ENCODE measurements around the gene TMEM170B. TPM values are rescaled to one million over a fixed set of nuclear protein-coding genes. Genes with fewer than 3 reads are reported as not detected.

TMEM170B gene
- total RNA-seq, 1 experiment from 2014 or later: 3.5 TPM

DNA sequence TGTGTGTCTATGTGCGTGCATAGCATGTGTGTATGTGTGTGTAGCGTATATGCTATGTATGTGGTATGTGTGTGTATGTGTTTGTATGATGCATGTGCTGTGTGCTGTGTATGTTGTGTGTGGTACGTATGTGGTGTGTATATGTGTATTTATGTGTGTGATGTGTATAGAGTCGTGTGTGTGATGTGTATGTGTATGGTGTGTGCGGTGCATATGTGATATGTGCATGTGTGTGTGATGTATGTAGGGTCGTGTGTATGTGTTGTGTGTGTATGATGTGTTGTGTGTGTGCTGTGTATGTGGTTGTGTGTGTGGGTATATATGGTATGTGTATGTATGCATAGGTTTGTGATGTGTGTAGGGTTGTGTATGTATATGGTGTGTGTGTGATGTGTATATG, 46.6 kb upstream of the TMEM170B start:
- TF ChIP-seq RELA (CRISPR knock-in tag; IDR thresholded peaks at IDR 0.05; ENCODE audit: borderline replicate concordance) (no peak), TEAD1 (CRISPR knock-in tag; IDR thresholded peaks at IDR 0.05) (no peak), GRHL2 (CRISPR knock-in tag; IDR thresholded peaks at IDR 0.05; ENCODE audit: insufficient replicate concordance, severe bottlenecking) (no peak), RORB (CRISPR knock-in tag; IDR thresholded peaks at IDR 0.05) (no peak), HMGA2 (CRISPR knock-in tag; IDR thresholded peaks at IDR 0.05) (no peak), FOXP4 (CRISPR knock-in tag; IDR thresholded peaks at IDR 0.05) (no peak), CBFB (CRISPR knock-in tag; IDR thresholded peaks at IDR 0.05; ENCODE audit: low read depth) (no peak), ZBTB21 (CRISPR knock-in tag; IDR thresholded peaks at IDR 0.05; ENCODE audit: borderline replicate concordance) (no peak), NFE2L1 (CRISPR knock-in tag; IDR thresholded peaks at IDR 0.05) (no peak), NR3C1 (CRISPR knock-in tag; conservative IDR thresholded peaks at IDR 0.05; ENCODE audit: low read depth) (no peak), NR2C2 (CRISPR knock-in tag; IDR thresholded peaks at IDR 0.05) (no peak), ZNF138 (CRISPR knock-in tag; conservative IDR thresholded peaks at IDR 0.05) (no peak), FOXP1 (CRISPR knock-in tag; IDR thresholded peaks at IDR 0.05; ENCODE audit: borderline replicate concordance) (no peak), STAT6 (CRISPR knock-in tag; conservative IDR thresholded peaks at IDR 0.05; ENCODE audit: low read depth) (no peak), ELF4 (CRISPR knock-in tag; IDR thresholded peaks at IDR 0.05; ENCODE audit: low read depth) (no peak), SMAD4 (CRISPR knock-in tag; IDR thresholded peaks at IDR 0.05) (no peak)
- TF ChIP-seq, protein P1, sequence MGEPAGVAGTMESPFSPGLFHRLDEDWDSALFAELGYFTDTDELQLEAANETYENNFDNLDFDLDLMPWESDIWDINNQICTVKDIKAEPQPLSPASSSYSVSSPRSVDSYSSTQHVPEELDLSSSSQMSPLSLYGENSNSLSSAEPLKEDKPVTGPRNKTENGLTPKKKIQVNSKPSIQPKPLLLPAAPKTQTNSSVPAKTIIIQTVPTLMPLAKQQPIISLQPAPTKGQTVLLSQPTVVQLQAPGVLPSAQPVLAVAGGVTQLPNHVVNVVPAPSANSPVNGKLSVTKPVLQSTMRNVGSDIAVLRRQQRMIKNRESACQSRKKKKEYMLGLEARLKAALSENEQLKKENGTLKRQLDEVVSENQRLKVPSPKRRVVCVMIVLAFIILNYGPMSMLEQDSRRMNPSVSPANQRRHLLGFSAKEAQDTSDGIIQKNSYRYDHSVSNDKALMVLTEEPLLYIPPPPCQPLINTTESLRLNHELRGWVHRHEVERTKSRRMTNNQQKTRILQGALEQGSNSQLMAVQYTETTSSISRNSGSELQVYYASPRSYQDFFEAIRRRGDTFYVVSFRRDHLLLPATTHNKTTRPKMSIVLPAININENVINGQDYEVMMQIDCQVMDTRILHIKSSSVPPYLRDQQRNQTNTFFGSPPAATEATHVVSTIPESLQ (CRISPR knock-in tag; IDR thresholded peaks at IDR 0.05): no peak
- TF ChIP-seq, protein P2, sequence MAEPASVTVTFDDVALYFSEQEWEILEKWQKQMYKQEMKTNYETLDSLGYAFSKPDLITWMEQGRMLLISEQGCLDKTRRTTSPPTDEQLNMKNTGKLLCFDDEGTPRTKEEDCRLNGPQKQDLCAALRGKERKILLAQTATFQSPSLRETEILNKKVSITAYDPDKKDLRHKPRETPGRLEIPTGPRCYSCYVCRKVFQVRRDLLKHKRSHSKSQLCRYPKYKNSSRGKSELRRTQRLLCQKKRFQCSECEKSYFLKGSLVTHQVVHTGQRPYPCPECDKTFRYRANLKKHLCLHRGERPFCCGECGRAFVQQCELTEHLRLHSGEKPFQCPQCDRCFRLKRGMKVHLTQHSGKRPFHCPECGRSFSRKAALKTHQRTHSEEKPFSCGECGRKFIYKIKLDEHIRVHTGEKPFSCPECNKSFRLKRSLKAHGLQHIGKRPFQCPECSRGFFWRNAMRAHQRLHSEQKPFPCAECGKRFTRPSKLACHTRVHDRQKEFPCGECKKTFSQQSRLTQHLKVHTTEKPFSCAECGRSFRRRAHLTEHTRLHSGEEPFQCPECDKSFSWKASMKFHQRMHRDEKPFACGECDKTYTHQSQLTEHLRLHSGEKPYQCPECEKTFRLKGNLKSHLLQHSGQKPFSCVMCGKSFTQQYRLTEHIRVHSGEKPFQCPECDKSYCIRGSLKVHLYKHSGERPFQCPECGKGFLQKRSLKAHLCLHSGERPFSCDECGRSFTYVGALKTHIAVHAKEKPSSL (CRISPR knock-in tag; conservative IDR thresholded peaks at IDR 0.05): no peak
- TF ChIP-seq, protein P3, sequence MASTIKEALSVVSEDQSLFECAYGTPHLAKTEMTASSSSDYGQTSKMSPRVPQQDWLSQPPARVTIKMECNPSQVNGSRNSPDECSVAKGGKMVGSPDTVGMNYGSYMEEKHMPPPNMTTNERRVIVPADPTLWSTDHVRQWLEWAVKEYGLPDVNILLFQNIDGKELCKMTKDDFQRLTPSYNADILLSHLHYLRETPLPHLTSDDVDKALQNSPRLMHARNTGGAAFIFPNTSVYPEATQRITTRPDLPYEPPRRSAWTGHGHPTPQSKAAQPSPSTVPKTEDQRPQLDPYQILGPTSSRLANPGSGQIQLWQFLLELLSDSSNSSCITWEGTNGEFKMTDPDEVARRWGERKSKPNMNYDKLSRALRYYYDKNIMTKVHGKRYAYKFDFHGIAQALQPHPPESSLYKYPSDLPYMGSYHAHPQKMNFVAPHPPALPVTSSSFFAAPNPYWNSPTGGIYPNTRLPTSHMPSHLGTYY (CRISPR knock-in tag; IDR thresholded peaks at IDR 0.05): no peak
- TF ChIP-seq, protein P4, sequence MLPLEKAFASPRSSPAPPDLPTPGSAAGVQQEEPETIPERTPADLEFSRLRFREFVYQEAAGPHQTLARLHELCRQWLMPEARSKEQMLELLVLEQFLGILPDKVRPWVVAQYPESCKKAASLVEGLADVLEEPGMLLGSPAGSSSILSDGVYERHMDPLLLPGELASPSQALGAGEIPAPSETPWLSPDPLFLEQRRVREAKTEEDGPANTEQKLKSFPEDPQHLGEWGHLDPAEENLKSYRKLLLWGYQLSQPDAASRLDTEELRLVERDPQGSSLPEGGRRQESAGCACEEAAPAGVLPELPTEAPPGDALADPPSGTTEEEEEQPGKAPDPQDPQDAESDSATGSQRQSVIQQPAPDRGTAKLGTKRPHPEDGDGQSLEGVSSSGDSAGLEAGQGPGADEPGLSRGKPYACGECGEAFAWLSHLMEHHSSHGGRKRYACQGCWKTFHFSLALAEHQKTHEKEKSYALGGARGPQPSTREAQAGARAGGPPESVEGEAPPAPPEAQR (CRISPR knock-in tag; IDR thresholded peaks at IDR 0.05): no peak
- Mint-ChIP-seq H3K27me3 (ENCODE audit: low read depth) (no peaks in the 10 kb centered on the region), H3K9me3 (no peaks in the 10 kb centered on the region), H3K27ac (no peak overlapping the region), H3K4me3 (no peak overlapping the region), H3K4me1 (peaks cover 13% of the 10 kb centered on the region), H3K36me3 (no peaks in the 10 kb centered on the region)
- ChIA-PET POLR2A (no interaction called here), CTCF (no interaction called here)
- DNase-seq (ENCODE audit: low spot score) (no peak), ATAC-seq (no peak)
